ENCODE results near the gene SPATA21.
A peak's percentile ranks its signal among the peaks of the same experiment; 100 is the strongest.

The SPATA21 gene

GRCh38 chr1:16450863-16451481 is 13.7 kb upstream of the SPATA21 start:
- DNase-seq = no peak

- no peak for DNase-seq
Measured at GRCh38 chr1:16449666-16450065, 12.4 kb upstream of the SPATA21 start.

- no peak for DNase-seq
Measured at GRCh38 chr1:16449065-16449464, 11.8 kb upstream of the SPATA21 start.

GRCh38 chr1:16447641-16448040 is 10.4 kb upstream of the SPATA21 start:
- DNase-seq = no peak

- no peak for DNase-seq
Measured at GRCh38 chr1:16446116-16446515, 8.9 kb upstream of the SPATA21 start.

GRCh38 chr1:16445052-16445451 is 7.8 kb upstream of the SPATA21 start:
- DNase-seq = no peak

GRCh38 chr1:16443975-16444770 is 6.9 kb upstream of the SPATA21 start:
- DNase-seq = no peak

- no peak for DNase-seq
Measured at GRCh38 chr1:16442941-16443340, 5.7 kb upstream of the SPATA21 start.

GRCh38 chr1:16442265-16442664 is 5.0 kb upstream of the SPATA21 start:
- no peak for DNase-seq

- DNase-seq = no peak
Measured at GRCh38 chr1:16441282-16441665, 4.0 kb upstream of the SPATA21 start.

GRCh38 chr1:16440470-16441281 is 3.5 kb upstream of the SPATA21 start, which contains the start of gene NECAP2:
NECAP2 (plus strand) TSS chr1:16440724; CDS start chr1:16440762, 38 bp downstream.
- peak; percentile 99 for DNase-seq

- DNase-seq = no peak
Measured at GRCh38 chr1:16440131-16440469, 2.9 kb upstream of the SPATA21 start.

GRCh38 chr1:16438924-16439323 is 1.7 kb upstream of the SPATA21 start:
- DNase-seq = no peak

GRCh38 chr1:16438516-16438915 is 1.3 kb upstream of the SPATA21 start:
- DNase-seq = no peak

GRCh38 chr1:16434501-16434900 is 2.7 kb downstream of the SPATA21 start:
- DNase-seq = no peak

- no peak for DNase-seq
Measured at GRCh38 chr1:16434007-16434406, 3.2 kb downstream of the SPATA21 start.

- DNase-seq = no peak
Measured at GRCh38 chr1:16433030-16433429, 4.2 kb downstream of the SPATA21 start.

- DNase-seq = no peak
Measured at GRCh38 chr1:16430606-16431005, 6.6 kb downstream of the SPATA21 start.

- no peak for DNase-seq
Measured at GRCh38 chr1:16425125-16426025, 11.8 kb downstream of the SPATA21 start.

GRCh38 chr1:16422041-16422440 is 15.2 kb downstream of the SPATA21 start:
- DNase-seq = no peak

- no peak for DNase-seq
Measured at GRCh38 chr1:16421201-16421600, 16.0 kb downstream of the SPATA21 start.

- peak; percentile 78 for DNase-seq
Measured at GRCh38 chr1:16420424-16421118, 16.7 kb downstream of the SPATA21 start.
